H1 (cell line): ENCODE results near the gene SOHLH1. TPM values are rescaled to one million over a fixed set of nuclear protein-coding genes. Genes with fewer than 3 reads are reported as not detected.
A peak's percentile ranks its signal among the peaks of the same experiment; 100 is the strongest.

Source experiments
- CTCF ChIA-PET: fragments of 300-600 bp; sonication (Branson Sonifier 250); formaldehyde crosslinking; loops from one replicate; lab custom pipeline; 2021; ENCODE audit not compliant: partially characterized antibody; lab: Charles Lee
- POLR2A ChIA-PET: fragments of 300-600 bp; sonication (Branson Sonifier 250); formaldehyde crosslinking; loops from one replicate; lab custom pipeline; 2021; ENCODE audit warnings: inconsistent platforms; ENCODE audit not compliant: partially characterized antibody; lab: Charles Lee
- DNase-seq, 2 experiments: peaks; one replicate each; pipeline versions ENCODE4 v3.0.0 to v3.0.0-alpha.2; 2010 to 2022; ENCODE audit warnings: low spot score in 2 of 2, low read depth in 1 of 2, mixed read lengths in 1 of 2
- FAIRE-seq: peaks from 2 replicates; lab custom pipeline; 2011; peaks lifted over from hg19 to GRCh38; lab: Jason Lieb, UNC
- H2AFZ ChIP-seq: 2 replicates; pipeline ENCODE4 v1.8.1; 2012; ENCODE audit warnings: low read length, inconsistent platforms
- H2AK5ac ChIP-seq: 2 replicates; pipeline ENCODE4 v1.6.1; 2013; ENCODE audit warnings: low read depth, low read length
- H2BK120ac ChIP-seq: replicated peaks from 2 replicates; pipeline ENCODE3; 2013; ENCODE audit warnings: low read depth, low read length, inconsistent platforms
- H2BK12ac ChIP-seq: 2 replicates; pipeline ENCODE4 v1.6.1; 2013; ENCODE audit warnings: low read depth, low read length
- H2BK15ac ChIP-seq: 2 replicates; pipeline ENCODE4 v1.6.1; 2013; ENCODE audit warnings: low read length
- H2BK20ac ChIP-seq: 2 replicates; pipeline ENCODE4 v1.6.1; 2013; ENCODE audit warnings: low read length
- H2BK5ac ChIP-seq: 2 replicates; pipeline ENCODE4 v1.6.1; 2013; ENCODE audit warnings: low read depth, low read length
- H3K14ac ChIP-seq: 2 replicates; pipeline ENCODE4 v1.6.1; 2013; ENCODE audit warnings: inconsistent platforms; ENCODE audit not compliant: insufficient read length
- H3K18ac ChIP-seq: 2 replicates; pipeline ENCODE4 v1.6.1; 2013; ENCODE audit warnings: low read length; ENCODE audit errors: extremely low read depth
- H3K23ac ChIP-seq: 2 replicates; pipeline ENCODE4 v1.6.1; 2013; ENCODE audit warnings: inconsistent platforms; ENCODE audit not compliant: insufficient read length
- H3K23me2 ChIP-seq: 2 replicates; pipeline ENCODE4 v1.6.1; 2013; ENCODE audit warnings: low read depth, low read length
- H3K27ac ChIP-seq: 2 replicates; pipeline ENCODE4 v1.6.1; 2011; ENCODE audit warnings: low read depth, low read length, inconsistent platforms
- H3K27me3 ChIP-seq, 4 experiments: replicated peaks in 1 of 4; 1 replicate in 1 of 4; 2 replicates in 3 of 4; pipeline versions ENCODE4 v1.6.1 to v1.8.1; 2011 to 2013; ENCODE audit warnings: low read length in 3 of 4, mild to moderate bottlenecking in 3 of 4, inconsistent platforms in 2 of 4, mixed read lengths in 2 of 4, moderate library complexity in 1 of 4; ENCODE audit not compliant: control insufficient read depth in 3 of 4, insufficient read depth in 3 of 4; ENCODE audit errors: extremely low read depth in 1 of 4
- H3K36me3 ChIP-seq, 4 experiments: 2 replicates each; pipeline versions ENCODE4 v1.6.1 to v1.8.1; 2011 to 2013; ENCODE audit warnings: mild to moderate bottlenecking in 4 of 4, low read length in 3 of 4, moderate library complexity in 2 of 4, control low read depth in 1 of 4, inconsistent platforms in 1 of 4; ENCODE audit not compliant: insufficient read depth in 4 of 4, control insufficient read depth in 2 of 4
- H3K4ac ChIP-seq: replicated peaks from 2 replicates; pipeline ENCODE3; 2013; ENCODE audit warnings: low read length, low read depth, mixed read lengths, inconsistent platforms; ENCODE audit not compliant: insufficient read length
- H3K4me1 ChIP-seq, 4 experiments: replicated peaks in 1 of 4; 1 replicate in 1 of 4; 2 replicates in 3 of 4; pipeline versions ENCODE4 v1.6.1 to v1.8.1; 2011 to 2013; ENCODE audit warnings: low read length in 3 of 4, inconsistent platforms in 2 of 4, mixed read lengths in 1 of 4; ENCODE audit not compliant: insufficient read depth in 4 of 4, control insufficient read depth in 3 of 4
- H3K4me2 ChIP-seq, 2 experiments: 2 replicates each; pipeline versions ENCODE4 v1.6.1 to v1.8.1; 2011 to 2013; ENCODE audit warnings: low read depth in 2 of 2, low read length in 2 of 2, control low read depth in 1 of 2, inconsistent platforms in 1 of 2, mild to moderate bottlenecking in 1 of 2; ENCODE audit not compliant: insufficient read depth in 1 of 2
- H3K4me3 ChIP-seq, 4 experiments: fragments of 200-600, 300-600 bp in 1 of 4; sonication (generic), shearing (Covaris generic), sonication (Bioruptor Twin) in 1 of 4; 2 replicates each; pipeline versions ENCODE4 v1.5.1 to v1.8.1; 2011 to 2016; ENCODE audit warnings: low read length in 4 of 4, low read depth in 3 of 4, control low read depth in 2 of 4, inconsistent platforms in 2 of 4, mild to moderate bottlenecking in 2 of 4, mixed read lengths in 1 of 4, moderate library complexity in 1 of 4; ENCODE audit not compliant: insufficient read depth in 2 of 4; ENCODE audit errors: extremely low read depth in 1 of 4
- H3K56ac ChIP-seq: replicated peaks from 2 replicates; pipeline ENCODE3; 2013; ENCODE audit warnings: low read depth, mild to moderate bottlenecking, mixed read lengths, low read length, inconsistent platforms; ENCODE audit not compliant: insufficient read length
- H3K79me1 ChIP-seq: 2 replicates; pipeline ENCODE4 v1.6.1; 2013; ENCODE audit warnings: low read depth, low read length, control low read depth
- H3K79me2 ChIP-seq, 2 experiments: 2 replicates each; pipeline versions ENCODE4 v1.6.1 to v1.8.1; 2012 to 2013; ENCODE audit warnings: low read length in 2 of 2, mild to moderate bottlenecking in 2 of 2, inconsistent platforms in 1 of 2; ENCODE audit not compliant: insufficient read depth in 2 of 2, control insufficient read depth in 1 of 2
- H3K9ac ChIP-seq, 4 experiments: replicated peaks in 1 of 4; 1 replicate in 1 of 4; 2 replicates in 3 of 4; pipeline versions ENCODE4 v1.6.1 to v1.8.1; 2011 to 2013; ENCODE audit warnings: low read depth in 3 of 4, low read length in 3 of 4, control low read depth in 2 of 4, mild to moderate bottlenecking in 2 of 4, moderate library complexity in 2 of 4, inconsistent platforms in 1 of 4; ENCODE audit errors: extremely low read depth in 1 of 4
- H3K9me3 ChIP-seq, 2 experiments: 2 replicates each; pipeline versions ENCODE4 v1.6.1 to v1.8.1; 2012 to 2013; ENCODE audit warnings: mild to moderate bottlenecking in 2 of 2, moderate library complexity in 2 of 2, control low read depth in 1 of 2, inconsistent platforms in 1 of 2, low read depth in 1 of 2, low read length in 1 of 2, mixed read lengths in 1 of 2; ENCODE audit not compliant: insufficient read depth in 2 of 2
- H4K20me1 ChIP-seq, 2 experiments: replicated peaks in 1 of 2; 2 replicates each; pipeline versions ENCODE3 to v1.8.1; 2011 to 2013; ENCODE audit warnings: inconsistent platforms in 2 of 2, low read length in 2 of 2, mild to moderate bottlenecking in 1 of 2; ENCODE audit not compliant: insufficient read depth in 2 of 2, control insufficient read depth in 1 of 2
- H4K5ac ChIP-seq: 2 replicates; pipeline ENCODE4 v1.6.1; 2013; ENCODE audit warnings: low read length, low read depth, mixed read lengths, inconsistent platforms; ENCODE audit not compliant: insufficient read length
- H4K8ac ChIP-seq: 2 replicates; pipeline ENCODE4 v1.8.0; 2013; ENCODE audit warnings: mild to moderate bottlenecking, moderate library complexity, low read length, inconsistent platforms; ENCODE audit not compliant: insufficient read depth; ENCODE audit errors: extremely low read depth
- H4K91ac ChIP-seq: replicated peaks from 2 replicates; pipeline ENCODE3; 2013; ENCODE audit warnings: low read length, mixed read lengths, inconsistent platforms; ENCODE audit not compliant: insufficient read length
- HDAC2 ChIP-seq, 2 experiments: fragments of 300-600 bp in 1 of 2; sonication (generic) in 1 of 2; IDR thresholded peaks; 2 replicates each; pipeline ENCODE4 v1.6.1; 2011 to 2012; ENCODE audit warnings: low read depth in 2 of 2, low read length in 2 of 2, mild to moderate bottlenecking in 2 of 2, moderate library complexity in 2 of 2, borderline replicate concordance in 1 of 2, inconsistent platforms in 1 of 2
- MAX ChIP-seq: IDR thresholded peaks from 2 replicates; pipeline ENCODE4 v1.6.1; 2012; ENCODE audit warnings: inconsistent platforms
- POLR2AphosphoS5 ChIP-seq: IDR thresholded peaks from 2 replicates; pipeline ENCODE4 v1.6.1; 2011; ENCODE audit warnings: low read depth, low read length
- RFX5 ChIP-seq: IDR thresholded peaks from 2 replicates; pipeline ENCODE4 v1.6.1; 2011; ENCODE audit warnings: low read depth, low read length, improper control_type of control experiment, borderline replicate concordance
- WGBS, 2 experiments: shearing (Covaris generic) in 1 of 2; methylation state at CpG; one replicate each; pipeline versions ENCODE4 v1.1.6 to v1.1.7; 2013 to 2015; ENCODE audit warnings: low lambda C conversion rate in 2 of 2, mixed read lengths in 2 of 2, inconsistent platforms in 1 of 2, low coverage in 1 of 2, missing lambda C conversion rate in 1 of 2; ENCODE audit not compliant: insufficient replicate concordance in 2 of 2, insufficient coverage in 1 of 2, insufficient read length in 1 of 2; ENCODE audit errors: extremely low coverage in 1 of 2, missing lambda C conversion rate in 1 of 2; 5-methylcytosine and 5-hydroxymethylcytosine counted together
- polyA plus RNA-seq, 7 experiments: library from polyadenylated mRNA; depleted of rRNA in 3 of 7; stranded (reverse) in 5 of 7; unstranded in 2 of 7; fragments of >200 nt in 5 of 7; fragments of 200-250 nt in 2 of 7; gene quantifications; 1 replicate in 5 of 7; 2 replicates in 1 of 7; 4 replicates in 1 of 7; pipeline versions ENCODE4 v1.2.1 to v1.2.3, GENCODE V29; 2011 to 2013; ENCODE audit warnings: missing spikeins in 2 of 7, mixed read lengths in 2 of 7
- total RNA-seq: library from RNA; stranded (reverse); fragmentation: NEBNext Ultra II Directional; extraction: Animal tissue kit (Norgen Biotek cat#: 25700); gene quantifications from 2 replicates; pipeline ENCODE4 v1.2.1, GENCODE V29; 2021

Gene SOHLH1
- total and polyA plus RNA-seq, 2 of the 8 experiments (the other 6 are each of a cell fraction or from before 2014, with no cell fraction given), result 0.11 TPM; not detected in 1

- Histone ChIP-seq H3K18ac (no peak overlapping the region), H3K4me2 (no peak overlapping the region), H3K27me3 (no peaks in the 10 kb centered on the region; a peak in 1 of 7 replicates), H3K23ac (no peak overlapping the region), H2BK5ac (no peak overlapping the region), H3K79me2 (no peaks in the 10 kb centered on the region), H4K5ac (no peak overlapping the region), H2AK5ac (no peak overlapping the region), H3K9ac (no peak overlapping the region), H3K4ac (no peak overlapping the region), H4K8ac (no peak overlapping the region), H2BK20ac (no peak overlapping the region), H3K4me1 (no peaks in the 10 kb centered on the region; a peak in 1 of 7 replicates), H3K56ac (no peak overlapping the region), H3K4me3 (no peak overlapping the region), H4K91ac (peak overlapping the region; percentile 23), H4K20me1 (no peaks in the 10 kb centered on the region), H3K27ac (no peak overlapping the region), H3K36me3 (no peaks in the 10 kb centered on the region), H2AFZ (no peak overlapping the region), H2BK120ac (no peak overlapping the region), H2BK15ac (no peak overlapping the region), H3K79me1 (no peaks in the 10 kb centered on the region), H3K9me3 (peaks cover 4 to 19% of the 10 kb centered on the region in 2 experiments; a peak in 3 of 4 replicates), H3K23me2 (no peaks in the 10 kb centered on the region), H3K14ac (no peak overlapping the region), H2BK12ac (no peak overlapping the region)
- ChIA-PET POLR2A (no interaction called here), CTCF (interaction anchor here (1.0 to 1.2 kb wide), 2 partner anchors 50 to 69 kb away, joined by 3 read pairs; no protein-coding TSS in a partner anchor)
- DNase-seq (no peak), FAIRE-seq (no peak)
- TF ChIP-seq MAX (no peak), HDAC2 (IDR thresholded peaks at IDR 0.05; ENCODE audit: borderline replicate concordance in 1 of 2, low read depth in 2 of 2, low read length in 2 of 2) (no peak), RFX5 (no peak), POLR2AphosphoS5 (no peak)
- 93% methylated on average over 9 of the region's 9 CpGs; no CpG with 5 or more reads in 1 of the 2 experiments for WGBS, 2 experiments
Observed at GRCh38 chr9:135669616-135670285, 29.5 kb downstream of the SOHLH1 start.
